Stomach (tissue), 9 donors: ENCODE results near the gene METTL24. TPM values are rescaled to one million over a fixed set of nuclear protein-coding genes. Genes with fewer than 3 reads are reported as not detected.
"Not testable (repeated sequence)": the region's sequence is repeated elsewhere in the genome, so short reads cannot be mapped to it uniquely, and the experiment has no call there.

Experiments
- DNase-seq, 2 donors: peaks; one replicate each; pipeline versions ENCODE4 v3.0.0 to v3.0.0-alpha.2; 2013 to 2019
- H3K27ac ChIP-seq, 5 donors: fragments of 200-600 bp in 4 of 5; sonication (generic) in 4 of 5; one replicate each; pipeline ENCODE4 v1.5.1; 2013 to 2019; ENCODE audit warnings: mild to moderate bottlenecking in 1 of 5, moderate library complexity in 1 of 5
- H3K27me3 ChIP-seq, 3 donors: fragments of 200-600 bp; sonication (generic); one replicate each; pipeline ENCODE4 v1.5.1; 2017 to 2019; ENCODE audit warnings: mixed run types in 1 of 3
- H3K36me3 ChIP-seq, 4 donors: fragments of 200-600 bp; sonication (generic); 1 replicate in 3 of 4; 2 replicates in 1 of 4; pipeline ENCODE4 v1.5.1; 2016 to 2019
- H3K4me1 ChIP-seq, 4 donors: fragments of 200-600 bp; sonication (generic); one replicate each; pipeline ENCODE4 v1.5.1; 2016 to 2019
- H3K4me3 ChIP-seq, 4 donors: fragments of 200-600 bp; sonication (generic) in 3 of 4; one replicate each; pipeline ENCODE4 v1.5.1; 2016 to 2019; ENCODE audit warnings: mild to moderate bottlenecking in 1 of 4
- H3K9me3 ChIP-seq, 4 donors: fragments of 200-600 bp; sonication (generic); one replicate each; pipeline ENCODE4 v1.5.1; 2016 to 2019
- EP300 ChIP-seq: sonication (generic); formaldehyde crosslinking; IDR thresholded peaks from one replicate; pipeline ENCODE4 v1.6.1; 2017; ENCODE audit warnings: antibody characterized with exemption
- POLR2A ChIP-seq, 4 donors: fragments of 450-650 bp; IDR thresholded peaks; one replicate each; pipeline ENCODE4 v1.6.1; 2016; ENCODE audit warnings: antibody characterized with exemption in 4 of 4, control low read depth in 2 of 4, mild to moderate bottlenecking in 1 of 4, moderate library complexity in 1 of 4
- POLR2AphosphoS5 ChIP-seq, 3 donors: sonication (generic); formaldehyde crosslinking; IDR thresholded peaks; one replicate each; pipeline ENCODE4 v1.6.1; 2016; ENCODE audit warnings: antibody characterized with exemption in 3 of 3
- WGBS, 5 donors: extraction: QIAGEN DNeasy Blood & Tissue Kit in 3 of 5; methylation state at CpG; one replicate each; pipeline versions ENCODE4 v1.1.5 to v1.1.7; 2013 to 2018; 5-methylcytosine and 5-hydroxymethylcytosine counted together
- intact Hi-C: fragments of 100-400 bp; cut with DNase I; formaldehyde crosslinking; loops from one replicate; pipeline ENCODE4 v1.15.1; 2023; ENCODE audit warnings: low total_unique reads
- polyA plus RNA-seq, 3 donors: library from polyadenylated mRNA; stranded (reverse); fragments of 200-250 nt; gene quantifications; one replicate each; pipeline ENCODE4 v1.2.3, GENCODE V29; 2013
- total RNA-seq, 5 donors: library from RNA; depleted of rRNA; stranded (reverse); fragments of >200 nt; gene quantifications; one replicate each; pipeline versions ENCODE4 v1.1.0 to v1.2.3, GENCODE V29; 2014 to 2016
- TF ChIP-seq, protein P1 (sequence below), 7 experiments: fragments of 450-650 bp in 4 of 7; fragments of 200-600 bp in 3 of 7; sonication (generic) in 3 of 7; IDR thresholded peaks; one replicate each; pipeline ENCODE4 v1.5.1; 2016 to 2019; ENCODE audit warnings: antibody characterized with exemption in 7 of 7, control low read depth in 2 of 7, mild to moderate bottlenecking in 1 of 7
- donor health status: healthy with polysubstance abuse.
- donor health status: Bipolar disorder and iron deficiency.
- donor health status: healthy.

The METTL24 gene
- total and polyA plus RNA-seq, 8 donors, result 0.55 to 25.8 (median 2.8) TPM; not detected in 1

- H3K27me3 ChIP-seq, result no peaks in the 10 kb centered on the region
- TF ChIP-seq POLR2A (IDR thresholded peaks at IDR 0.05) (no peak), POLR2AphosphoS5 (IDR thresholded peaks at IDR 0.05) (no peak), EP300 (no peak)
- TF ChIP-seq, protein P1, sequence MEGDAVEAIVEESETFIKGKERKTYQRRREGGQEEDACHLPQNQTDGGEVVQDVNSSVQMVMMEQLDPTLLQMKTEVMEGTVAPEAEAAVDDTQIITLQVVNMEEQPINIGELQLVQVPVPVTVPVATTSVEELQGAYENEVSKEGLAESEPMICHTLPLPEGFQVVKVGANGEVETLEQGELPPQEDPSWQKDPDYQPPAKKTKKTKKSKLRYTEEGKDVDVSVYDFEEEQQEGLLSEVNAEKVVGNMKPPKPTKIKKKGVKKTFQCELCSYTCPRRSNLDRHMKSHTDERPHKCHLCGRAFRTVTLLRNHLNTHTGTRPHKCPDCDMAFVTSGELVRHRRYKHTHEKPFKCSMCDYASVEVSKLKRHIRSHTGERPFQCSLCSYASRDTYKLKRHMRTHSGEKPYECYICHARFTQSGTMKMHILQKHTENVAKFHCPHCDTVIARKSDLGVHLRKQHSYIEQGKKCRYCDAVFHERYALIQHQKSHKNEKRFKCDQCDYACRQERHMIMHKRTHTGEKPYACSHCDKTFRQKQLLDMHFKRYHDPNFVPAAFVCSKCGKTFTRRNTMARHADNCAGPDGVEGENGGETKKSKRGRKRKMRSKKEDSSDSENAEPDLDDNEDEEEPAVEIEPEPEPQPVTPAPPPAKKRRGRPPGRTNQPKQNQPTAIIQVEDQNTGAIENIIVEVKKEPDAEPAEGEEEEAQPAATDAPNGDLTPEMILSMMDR (IDR thresholded peaks at IDR 0.05), result no peak
- no peak for DNase-seq
- peaks cover 0 to 23% (median 9%) of the 10 kb centered on the region in 4 donors for H3K36me3 ChIP-seq
- H3K27ac ChIP-seq, result no peak overlapping the region
- intact Hi-C loops, result no loop called here
- 86 to 98% (median 92%) methylated on average over 1 of the region's 1 CpG for WGBS, 5 donors
- no peak overlapping the region for H3K4me3 ChIP-seq
- no peaks in the 10 kb centered on the region for H3K4me1 ChIP-seq
- no peaks in the 10 kb centered on the region for H3K9me3 ChIP-seq
Measured at GRCh38 chr6:110239526-110240274, 118.4 kb downstream of the METTL24 start.

GRCh38 chr6:110236007-110236406 lies 122.1 kb downstream of the METTL24 start:
- DNase-seq, H3K9me3 ChIP-seq, H3K27me3 ChIP-seq, intact Hi-C loops, H3K27ac ChIP-seq, H3K4me3 ChIP-seq: not testable (repeated sequence)
- 90 to 100% (median 97%) methylated on average over 1 of the region's 1 CpG for WGBS, 5 donors
- H3K4me1 ChIP-seq, result peaks cover 0 to 10% (median 6%) of the 10 kb centered on the region in 4 donors
- H3K36me3 ChIP-seq, result peaks cover 0 to 17% (median 10%) of the 10 kb centered on the region in 4 donors

DNA sequence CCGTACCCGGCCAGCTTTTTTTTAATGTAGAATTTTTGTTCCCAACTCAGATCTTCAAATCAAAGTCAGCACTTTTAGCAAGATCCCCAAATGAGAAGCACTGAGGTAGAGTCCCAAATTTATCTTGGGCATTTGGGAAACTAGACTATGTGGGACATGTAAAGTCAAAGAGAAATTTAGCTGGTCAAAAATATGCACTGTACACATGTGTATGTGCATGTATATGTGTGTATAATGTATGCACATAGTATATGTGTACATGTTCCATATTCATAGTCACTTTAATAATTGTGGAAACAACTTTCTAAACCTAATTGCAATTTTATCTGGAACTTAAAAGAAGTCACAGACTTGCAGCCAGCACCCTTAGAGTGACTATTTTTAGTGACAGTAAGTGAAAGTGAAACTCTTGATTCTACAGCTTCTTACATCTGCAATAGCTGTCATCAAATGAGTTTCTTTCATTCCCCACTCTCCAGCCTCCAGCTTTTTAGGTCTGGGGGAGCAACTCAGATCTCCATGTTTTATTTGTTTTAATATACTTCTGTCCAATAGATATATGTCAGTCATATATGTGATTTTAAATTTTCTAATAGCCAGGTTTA lies 124.3 kb downstream of the METTL24 start:
- peaks cover 0 to 27% (median 21%) of the 10 kb centered on the region in 4 donors for H3K36me3 ChIP-seq
- TF ChIP-seq, protein P1 (IDR thresholded peaks at IDR 0.05), result no peak
- no peak for TF ChIP-seq EP300
- no peak for TF ChIP-seq POLR2AphosphoS5 (IDR thresholded peaks at IDR 0.05)
- TF ChIP-seq POLR2A (IDR thresholded peaks at IDR 0.05), result no peak
- intact Hi-C loops, result no loop called here
- WGBS, 5 donors, result 84 to 95% (median 89%) methylated on average over 2 of the region's 2 CpGs
- no peaks in the 10 kb centered on the region for H3K9me3 ChIP-seq
- H3K27ac ChIP-seq, result peak overlapping the region in 1 of 5 donors; percentile 31
- no peak overlapping the region for H3K4me3 ChIP-seq
- peaks cover 0 to 10% (median 6%) of the 10 kb centered on the region in 4 donors for H3K4me1 ChIP-seq
- H3K27me3 ChIP-seq, result no peaks in the 10 kb centered on the region
- DNase-seq, result peak in 1 of 2 donors; percentile 34

- WGBS, 5 donors, result 65 to 86% (median 74%) methylated on average over 2 of the region's 2 CpGs
- intact Hi-C loops, result no loop called here
- peak overlapping the region in 2 of 5 donors; percentile 32 to 56 for H3K27ac ChIP-seq
Measured at GRCh38 chr6:110232450-110232849, 125.7 kb downstream of the METTL24 start.

More at GRCh38 chr6:110232450-110232849, 125.7 kb downstream of the METTL24 start:
- Histone ChIP-seq H3K36me3 (peaks cover 0 to 39% (median 29%) of the 10 kb centered on the region in 4 donors), H3K27me3 (no peaks in the 10 kb centered on the region), H3K4me3 (no peak overlapping the region), H3K9me3 (no peaks in the 10 kb centered on the region), H3K4me1 (peaks cover 0 to 10% (median 6%) of the 10 kb centered on the region in 4 donors)
- DNase-seq, result no peak
- TF ChIP-seq, protein P1 (IDR thresholded peaks at IDR 0.05), result no peak
